Keratinocyte (primary cell): Measurements from ENCODE around the gene PLEKHA1. TPM values are rescaled to one million over a fixed set of nuclear protein-coding genes. Genes with fewer than 3 reads are reported as not detected.

ENCODE experiments used
- DNase-seq: peaks from one replicate; pipeline ENCODE4 v3.0.0-alpha.2; 2011; ENCODE audit warnings: low read depth, missing footprints, low spot score
- FAIRE-seq: peaks from 2 replicates; lab custom pipeline; 2011; peaks lifted over from hg19 to GRCh38; lab: Jason Lieb, UNC
- H2AFZ ChIP-seq: 2 replicates; pipeline ENCODE4 v1.6.0; 2012; ENCODE audit warnings: low read length, control low read depth, inconsistent platforms; ENCODE audit not compliant: control insufficient read depth
- H3K27ac ChIP-seq: 2 replicates; pipeline ENCODE4 v1.5.1; 2011; ENCODE audit warnings: low read length; ENCODE audit not compliant: control insufficient read depth, insufficient read depth
- H3K27me3 ChIP-seq: 3 replicates; pipeline ENCODE4 v1.6.0; 2011; ENCODE audit warnings: low read length; ENCODE audit not compliant: control insufficient read depth, insufficient read depth; ENCODE audit errors: extremely low read depth
- H3K36me3 ChIP-seq, 2 experiments: 2 replicates in 1 of 2; 3 replicates in 1 of 2; pipeline ENCODE4 v1.5.1; 2011; ENCODE audit warnings: low read length in 2 of 2, mild to moderate bottlenecking in 1 of 2; ENCODE audit not compliant: control insufficient read depth in 2 of 2, insufficient read depth in 2 of 2; ENCODE audit errors: extremely low read depth in 1 of 2
- H3K4me1 ChIP-seq: 3 replicates; pipeline ENCODE4 v1.5.1; 2011; ENCODE audit warnings: low read length; ENCODE audit not compliant: control insufficient read depth, insufficient read depth; ENCODE audit errors: extremely low read depth
- H3K4me2 ChIP-seq: 3 replicates; pipeline ENCODE4 v1.6.0; 2011; ENCODE audit warnings: low read depth, low read length; ENCODE audit not compliant: control insufficient read depth, insufficient read depth; ENCODE audit errors: extremely low read depth
- H3K4me3 ChIP-seq, 3 experiments: fragments of 200-600 bp in 1 of 3; sonication (generic) in 1 of 3; 2 replicates in 2 of 3; 3 replicates in 1 of 3; pipeline ENCODE4 v1.5.1; 2011 to 2016; ENCODE audit warnings: low read length in 3 of 3, mild to moderate bottlenecking in 3 of 3, control low read depth in 2 of 3, inconsistent platforms in 1 of 3, low read depth in 1 of 3, mixed read lengths in 1 of 3, mixed run types in 1 of 3, moderate library complexity in 1 of 3; ENCODE audit not compliant: control insufficient read depth in 2 of 3, insufficient read depth in 2 of 3; ENCODE audit errors: extremely low read depth in 1 of 3
- H3K79me2 ChIP-seq: 2 replicates; pipeline ENCODE4 v1.6.0; 2012; ENCODE audit warnings: low read length; ENCODE audit not compliant: control insufficient read depth, insufficient read depth
- H3K9ac ChIP-seq: 3 replicates; pipeline ENCODE4 v1.6.0; 2011; ENCODE audit warnings: low read length; ENCODE audit not compliant: control insufficient read depth, insufficient read depth; ENCODE audit errors: extremely low read depth
- H3K9me1 ChIP-seq: 3 replicates; pipeline ENCODE4 v1.6.0; 2011; ENCODE audit warnings: low read length; ENCODE audit not compliant: control insufficient read depth, insufficient read depth; ENCODE audit errors: extremely low read depth
- H3K9me3 ChIP-seq: 2 replicates; pipeline ENCODE4 v1.5.1; 2012; ENCODE audit warnings: low read depth, low read length; ENCODE audit not compliant: control insufficient read depth
- H4K20me1 ChIP-seq: 3 replicates; pipeline ENCODE4 v1.6.0; 2011; ENCODE audit warnings: low read length; ENCODE audit not compliant: control insufficient read depth, insufficient read depth; ENCODE audit errors: extremely low read depth
- EZH2 ChIP-seq: IDR thresholded peaks from one replicate; pipeline ENCODE4 v1.6.1; 2012; ENCODE audit warnings: inconsistent platforms, mild to moderate bottlenecking, low read length, moderate library complexity
- dilution Hi-C: fragments of 300-500 bp; cut with MboI; formaldehyde crosslinking; loops from one replicate; pipeline ENCODE4 v1.7.0; 2020; ENCODE audit warnings: low sequenced_read_pairs; ENCODE audit not compliant: extremely low pct_ligation_motif_present
- polyA plus RNA-seq, 5 experiments: library from polyadenylated mRNA; depleted of rRNA in 3 of 5; stranded (reverse) in 3 of 5; stranded (forward) in 1 of 5; unstranded in 1 of 5; fragments of >200 nt; gene quantifications; 1 replicate in 1 of 5; 2 replicates in 3 of 5; 3 replicates in 1 of 5; pipeline versions ENCODE4 v1.2.1 to v1.2.3, GENCODE V29; 2011 to 2012; ENCODE audit warnings: missing spikeins in 2 of 5, low read depth in 1 of 5, low replicate concordance in 1 of 5
- TF ChIP-seq, protein P1 (sequence below), 3 experiments: IDR thresholded peaks in 1 of 3; conservative IDR thresholded peaks in 1 of 3; optimal IDR thresholded peaks in 1 of 3; 2 replicates in 2 of 3; 3 replicates in 1 of 3; pipeline versions ENCODE3 to v1.5.1; 2011; ENCODE audit warnings: low read length in 3 of 3, mild to moderate bottlenecking in 3 of 3, moderate library complexity in 2 of 3, control low read depth in 1 of 3, inconsistent platforms in 1 of 3; ENCODE audit not compliant: insufficient read depth in 2 of 3; ENCODE audit errors: extremely low read depth in 1 of 3

PLEKHA1 gene
- polyA plus RNA-seq, 1 donor (not counting 4 experiments of a cell fraction or from before 2014, with no cell fraction given): 66.7 TPM

DNA sequence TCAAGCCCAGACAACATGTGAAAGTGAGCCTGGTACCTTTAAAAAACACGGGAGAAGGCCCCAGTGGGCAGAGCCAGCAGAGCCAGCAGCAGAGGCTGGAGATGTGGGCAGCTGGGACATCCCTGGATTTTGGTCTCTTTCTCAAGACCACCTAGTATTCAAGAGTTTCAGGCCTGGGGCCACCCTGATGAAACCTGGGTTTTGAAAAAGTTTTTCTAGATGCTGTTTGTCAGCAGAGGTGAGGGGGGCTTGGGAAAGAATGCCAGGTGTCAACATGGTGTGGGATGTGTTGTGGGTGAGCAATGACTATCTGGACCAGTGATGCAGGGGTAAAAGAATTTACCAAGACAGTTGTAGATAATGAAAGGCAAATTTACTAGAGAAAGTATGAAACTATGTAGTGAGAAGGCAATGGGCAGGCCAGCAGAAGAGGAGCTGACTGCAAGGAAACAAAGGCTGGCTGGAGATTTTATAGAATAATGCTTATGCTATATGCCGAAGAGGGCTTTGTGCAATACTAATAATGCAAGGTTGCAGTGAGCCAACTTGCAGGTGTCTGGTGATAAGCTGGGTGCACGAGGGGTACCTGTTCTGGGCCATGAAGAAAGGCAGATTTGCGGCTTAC lies 28.1 kb upstream of the PLEKHA1 start:
- dilution Hi-C loops: no loop called here
- no peaks in the 10 kb centered on the region for H3K4me1 ChIP-seq
- no peak overlapping the region for H3K4me3 ChIP-seq
- no peaks in the 10 kb centered on the region for H3K27me3 ChIP-seq
- TF ChIP-seq, protein P1, sequence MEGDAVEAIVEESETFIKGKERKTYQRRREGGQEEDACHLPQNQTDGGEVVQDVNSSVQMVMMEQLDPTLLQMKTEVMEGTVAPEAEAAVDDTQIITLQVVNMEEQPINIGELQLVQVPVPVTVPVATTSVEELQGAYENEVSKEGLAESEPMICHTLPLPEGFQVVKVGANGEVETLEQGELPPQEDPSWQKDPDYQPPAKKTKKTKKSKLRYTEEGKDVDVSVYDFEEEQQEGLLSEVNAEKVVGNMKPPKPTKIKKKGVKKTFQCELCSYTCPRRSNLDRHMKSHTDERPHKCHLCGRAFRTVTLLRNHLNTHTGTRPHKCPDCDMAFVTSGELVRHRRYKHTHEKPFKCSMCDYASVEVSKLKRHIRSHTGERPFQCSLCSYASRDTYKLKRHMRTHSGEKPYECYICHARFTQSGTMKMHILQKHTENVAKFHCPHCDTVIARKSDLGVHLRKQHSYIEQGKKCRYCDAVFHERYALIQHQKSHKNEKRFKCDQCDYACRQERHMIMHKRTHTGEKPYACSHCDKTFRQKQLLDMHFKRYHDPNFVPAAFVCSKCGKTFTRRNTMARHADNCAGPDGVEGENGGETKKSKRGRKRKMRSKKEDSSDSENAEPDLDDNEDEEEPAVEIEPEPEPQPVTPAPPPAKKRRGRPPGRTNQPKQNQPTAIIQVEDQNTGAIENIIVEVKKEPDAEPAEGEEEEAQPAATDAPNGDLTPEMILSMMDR (optimal IDR thresholded peaks at IDR 0.05 in 1 of 3, IDR thresholded peaks at IDR 0.05 in 1 of 3, conservative IDR thresholded peaks at IDR 0.05 in 1 of 3; ENCODE audit: extremely low read depth in 1 of 3, insufficient read depth in 2 of 3, low read length in 3 of 3): no peak
- no peak for TF ChIP-seq EZH2
- H3K9me1 ChIP-seq: no peaks in the 10 kb centered on the region
- no peaks in the 10 kb centered on the region for H3K79me2 ChIP-seq
- no peak for FAIRE-seq
- H3K9ac ChIP-seq: no peak overlapping the region
- no peaks in the 10 kb centered on the region for H4K20me1 ChIP-seq
- H3K27ac ChIP-seq: no peak overlapping the region
- H2AFZ ChIP-seq: no peak overlapping the region
- no peaks in the 10 kb centered on the region for H3K9me3 ChIP-seq
- no peak for DNase-seq
- no peak overlapping the region for H3K4me2 ChIP-seq
- no peaks in the 10 kb centered on the region for H3K36me3 ChIP-seq

DNA sequence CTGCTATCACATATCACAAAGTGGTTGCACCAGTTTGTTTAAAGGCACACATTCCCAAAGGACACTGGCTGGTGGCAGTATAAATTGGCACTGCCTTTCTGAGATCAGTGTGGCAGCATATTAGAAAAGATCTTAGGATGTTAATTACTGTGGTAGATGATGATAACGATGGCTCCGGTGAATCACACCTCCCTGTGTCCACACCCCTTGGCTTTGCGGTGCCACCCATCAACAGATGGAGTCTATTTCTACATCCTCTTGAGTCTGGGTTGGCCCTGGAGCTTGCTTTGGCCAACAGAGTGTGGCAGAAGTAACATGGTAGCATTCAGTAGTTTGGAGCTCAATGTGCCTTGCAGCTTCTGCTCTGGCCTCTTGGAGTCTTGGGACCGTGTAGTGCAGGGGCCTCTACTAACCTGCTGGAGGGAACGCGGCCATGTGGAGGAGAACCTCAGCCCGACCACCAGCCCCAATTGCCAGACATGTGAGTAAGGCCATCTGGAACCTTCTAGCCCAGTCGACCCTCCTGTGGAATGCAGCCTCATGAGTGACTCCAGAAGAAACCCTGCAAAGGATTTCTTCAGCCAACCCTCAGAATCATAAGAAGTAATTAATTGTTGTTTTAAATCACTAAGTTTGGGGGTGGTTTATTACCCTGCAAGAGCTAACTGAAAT lies 27.2 kb upstream of the PLEKHA1 start:
- Histone ChIP-seq H3K4me1 (no peaks in the 10 kb centered on the region), H3K79me2 (no peaks in the 10 kb centered on the region), H3K9me3 (no peaks in the 10 kb centered on the region), H3K4me2 (no peak overlapping the region), H2AFZ (no peak overlapping the region), H3K9me1 (no peaks in the 10 kb centered on the region), H3K9ac (no peak overlapping the region), H3K4me3 (no peak overlapping the region), H3K36me3 (no peaks in the 10 kb centered on the region), H3K27ac (no peak overlapping the region), H4K20me1 (no peaks in the 10 kb centered on the region), H3K27me3 (no peaks in the 10 kb centered on the region)
- TF ChIP-seq, protein P1 (optimal IDR thresholded peaks at IDR 0.05 in 1 of 3, IDR thresholded peaks at IDR 0.05 in 1 of 3, conservative IDR thresholded peaks at IDR 0.05 in 1 of 3; ENCODE audit: extremely low read depth in 1 of 3, insufficient read depth in 2 of 3, low read length in 3 of 3): no peak
- TF ChIP-seq EZH2: no peak
- dilution Hi-C loops: no loop called here
- DNase-seq (no peak), FAIRE-seq (no peak)
